Islet precursor cell (in vitro differentiated cells): Measurements from ENCODE around the gene NDOR1.

Experiments
- DNase-seq: peaks from one replicate; pipeline ENCODE4 v3.0.0-alpha.2; 2018

The NDOR1 gene

GRCh38 chr9:137199411-137200121, 5.9 kb upstream of the NDOR1 start:
- DNase-seq: no peak

GRCh38 chr9:137200311-137201204, 4.9 kb upstream of the NDOR1 start, which contains the start of gene TPRN:
TPRN (minus strand) TSS chr9:137200741; CDS start chr9:137200711, 30 bp downstream.
- DNase-seq: peak; percentile 99

- no peak for DNase-seq
Measured at GRCh38 chr9:137201205-137201868, 4.2 kb upstream of the NDOR1 start.

- no peak for DNase-seq
Measured at GRCh38 chr9:137202966-137203365, 2.5 kb upstream of the NDOR1 start.

- no peak for DNase-seq
Measured at GRCh38 chr9:137204731-137205125, 772 bp upstream of the NDOR1 start.

GRCh38 chr9:137206602-137207001, 1.1 kb downstream of the NDOR1 start:
- DNase-seq: no peak

GRCh38 chr9:137211532-137211931, 6.0 kb downstream of the NDOR1 start:
- DNase-seq: no peak

- no peak for DNase-seq
Measured at GRCh38 chr9:137212520-137212919, 7.0 kb downstream of the NDOR1 start.

- DNase-seq: no peak
Measured at GRCh38 chr9:137213160-137214060, 7.9 kb downstream of the NDOR1 start.

GRCh38 chr9:137214620-137215019, 9.1 kb downstream of the NDOR1 start:
- no peak for DNase-seq

- no peak for DNase-seq
Measured at GRCh38 chr9:137215196-137215986, 9.9 kb downstream of the NDOR1 start.

GRCh38 chr9:137216188-137216965, 10.9 kb downstream of the NDOR1 start:
- no peak for DNase-seq

GRCh38 chr9:137217276-137218211, 12.0 kb downstream of the NDOR1 start:
- peak; percentile 87 for DNase-seq

GRCh38 chr9:137218212-137218753, 12.8 kb downstream of the NDOR1 start:
- DNase-seq: no peak

GRCh38 chr9:137218754-137219271, 13.3 kb downstream of the NDOR1 start:
- DNase-seq: peak; percentile 84

- DNase-seq: no peak
Measured at GRCh38 chr9:137219757-137220316, 14.3 kb downstream of the NDOR1 start.

- no peak for DNase-seq
Measured at GRCh38 chr9:137220317-137221094, 15.0 kb downstream of the NDOR1 start.

GRCh38 chr9:137221095-137221505, 15.6 kb downstream of the NDOR1 start:
- no peak for DNase-seq
